ENCODE measurements around the gene CACFD1.

GRCh38 chr9:133419005-133419404 lies 40.8 kb upstream of the CACFD1 start:
- TF ChIP-seq POLR2AphosphoS5 (IDR thresholded peaks at IDR 0.05; ENCODE audit: low read depth, low read length) (no peak), TAF1 (IDR thresholded peaks at IDR 0.05; ENCODE audit: borderline replicate concordance, insufficient read depth, low read length) (no peak)
